Stomach smooth muscle (tissue), 2 donors: ENCODE data around the gene LAT.
"Not testable (repeated sequence)": the region's sequence is repeated elsewhere in the genome, so short reads cannot be mapped to it uniquely, and the experiment has no call there.

ENCODE experiments used
- H3K27ac ChIP-seq: one replicate; pipeline ENCODE4 v1.7.0; 2013; ENCODE audit warnings: mild to moderate bottlenecking, low read length, inconsistent platforms
- H3K27me3 ChIP-seq, 2 donors: one replicate each; pipeline ENCODE4 v1.7.0; 2013; ENCODE audit warnings: low read length in 2 of 2; ENCODE audit not compliant: insufficient read depth in 2 of 2, control insufficient read depth in 1 of 2
- H3K36me3 ChIP-seq, 2 donors: one replicate each; pipeline ENCODE4 v1.7.0; 2013; ENCODE audit warnings: low read length in 2 of 2; ENCODE audit not compliant: control insufficient read depth in 2 of 2, insufficient read depth in 2 of 2
- H3K4me1 ChIP-seq: one replicate; pipeline ENCODE4 v1.7.0; 2013; ENCODE audit warnings: low read length; ENCODE audit not compliant: control insufficient read depth, insufficient read depth
- H3K4me3 ChIP-seq, 2 donors: one replicate each; pipeline ENCODE4 v1.7.0; 2013; ENCODE audit warnings: low read length in 2 of 2
- H3K9ac ChIP-seq, 2 donors: one replicate each; pipeline ENCODE4 v1.7.0; 2013; ENCODE audit warnings: low read length in 2 of 2, mild to moderate bottlenecking in 1 of 2
- H3K9me3 ChIP-seq, 2 donors: one replicate each; pipeline ENCODE4 v1.7.0; 2013; ENCODE audit warnings: low read length in 2 of 2; ENCODE audit not compliant: control insufficient read depth in 2 of 2
- donor health status: healthy.
- donor health status: Pancreatic carcinoma.

Gene LAT

DNA sequence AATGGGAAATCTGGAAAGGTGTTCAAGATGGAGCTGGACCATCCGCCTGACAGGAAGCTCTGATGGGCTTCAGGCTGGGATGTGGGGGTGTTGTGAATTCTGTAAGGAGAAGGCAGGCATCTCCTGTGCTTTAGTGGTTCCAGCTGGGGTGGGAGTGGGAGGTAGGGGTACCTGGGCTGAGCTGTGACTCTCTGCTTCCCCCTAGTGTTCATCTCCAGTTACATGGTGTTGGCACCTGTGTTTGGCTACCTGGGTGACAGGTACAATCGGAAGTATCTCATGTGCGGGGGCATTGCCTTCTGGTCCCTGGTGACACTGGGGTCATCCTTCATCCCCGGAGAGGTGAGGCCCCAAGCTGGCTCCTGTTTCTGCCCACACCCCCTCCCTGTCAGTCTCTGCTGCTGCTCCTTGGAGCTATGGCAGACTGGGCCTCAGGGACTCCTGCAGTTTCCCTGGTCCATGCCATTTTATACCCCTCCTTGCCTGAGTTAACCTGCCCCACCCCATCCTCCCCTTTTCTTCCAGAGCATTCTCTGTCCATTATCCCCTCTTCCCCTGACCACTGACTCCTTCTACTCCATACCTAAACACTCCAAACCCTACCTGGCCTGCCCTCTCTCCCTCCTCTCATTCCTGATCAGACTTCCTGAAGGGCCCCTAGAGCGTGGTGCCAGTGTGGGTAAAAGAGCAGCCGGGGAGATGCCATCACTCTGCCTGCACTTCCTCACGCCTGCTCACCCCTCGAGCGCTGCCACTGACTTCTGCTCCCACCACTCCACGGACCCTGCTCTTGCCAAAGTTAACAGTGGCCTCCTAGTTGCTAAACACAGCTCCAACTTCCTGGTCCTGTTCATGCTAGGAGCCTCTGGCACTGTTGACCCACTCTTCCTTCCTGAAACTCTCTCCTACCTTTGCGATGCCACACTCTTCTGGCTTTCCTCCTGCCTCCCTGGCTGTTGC lies 6.9 kb upstream of the LAT start:
- Histone ChIP-seq H3K36me3 (peaks cover 21 to 37% of the 10 kb centered on the region in 2 donors), H3K4me3 (no peak overlapping the region), H3K4me1 (peaks cover 17% of the 10 kb centered on the region), H3K27ac (no peak overlapping the region), H3K27me3 (no peaks in the 10 kb centered on the region), H3K9me3 (no peaks in the 10 kb centered on the region), H3K9ac (no peak overlapping the region)

DNA sequence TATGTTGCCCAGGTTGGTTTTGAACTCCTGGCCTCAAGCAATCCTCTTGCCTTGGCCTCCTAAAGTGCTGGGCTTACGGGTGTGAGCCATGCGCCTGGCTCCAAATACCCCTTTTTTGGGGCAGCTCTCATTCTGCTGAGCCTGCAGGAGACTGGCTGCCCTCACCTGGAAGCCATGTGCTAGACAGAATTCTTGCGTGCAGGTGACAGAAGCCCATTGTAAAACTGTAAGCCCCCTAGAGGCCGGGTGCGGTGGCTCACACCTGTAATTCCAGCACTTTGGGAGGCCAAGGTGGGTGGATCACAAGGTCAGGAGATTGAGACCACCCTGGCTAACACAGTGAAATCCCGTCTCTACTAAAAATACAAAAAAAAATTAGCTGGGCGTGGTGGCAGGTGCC lies 4.5 kb upstream of the LAT start:
- not testable (repeated sequence) for H3K27ac ChIP-seq, H3K4me3 ChIP-seq, H3K9ac ChIP-seq, H3K27me3 ChIP-seq, H3K9me3 ChIP-seq, H3K4me1 ChIP-seq
- peaks cover 30 to 46% of the 10 kb centered on the region in 2 donors for H3K36me3 ChIP-seq

DNA sequence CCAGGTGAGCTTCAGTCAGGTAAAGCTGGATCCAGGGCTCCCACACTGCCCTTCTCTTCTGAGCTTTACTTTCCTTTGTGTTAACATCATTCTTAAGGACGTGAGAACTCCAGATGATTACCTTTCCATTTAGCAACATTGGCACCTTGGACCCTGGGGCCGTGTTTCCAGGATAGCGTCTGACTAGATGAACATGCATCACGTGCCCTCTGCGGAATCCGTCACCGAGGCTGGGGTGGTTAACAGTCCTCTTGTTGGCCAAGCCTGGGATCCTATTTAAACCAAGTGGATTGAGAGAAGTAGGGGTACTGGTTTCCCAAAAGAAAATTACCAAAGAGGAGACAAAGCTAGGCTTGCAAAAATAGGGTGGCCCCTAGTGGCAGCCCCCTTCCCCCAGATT lies 3.9 kb upstream of the LAT start:
- Histone ChIP-seq H3K27ac (no peak overlapping the region), H3K4me3 (no peak overlapping the region), H3K36me3 (peaks cover 30 to 47% of the 10 kb centered on the region in 2 donors), H3K27me3 (no peaks in the 10 kb centered on the region), H3K4me1 (no peaks in the 10 kb centered on the region), H3K9me3 (no peaks in the 10 kb centered on the region), H3K9ac (no peak overlapping the region)

DNA sequence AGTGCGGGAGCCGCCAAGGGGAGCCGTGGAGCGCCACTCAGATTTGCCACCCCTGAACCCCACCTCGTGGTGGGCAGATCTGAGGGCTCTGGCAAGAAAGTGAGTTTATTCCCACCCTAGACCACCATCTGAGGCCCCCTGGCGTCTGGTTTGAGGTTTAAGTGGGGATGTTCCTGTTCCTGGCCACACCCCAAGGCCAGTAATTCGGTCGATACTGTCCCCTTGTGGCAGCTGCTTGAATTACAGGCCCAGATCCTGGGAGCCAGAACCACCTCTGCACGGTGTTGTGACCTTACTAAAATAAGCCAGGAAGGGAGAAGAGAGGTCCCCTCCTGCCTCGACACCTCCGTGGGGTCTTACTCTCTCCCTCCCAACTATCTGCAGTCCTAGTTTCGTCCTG lies 3.3 kb upstream of the LAT start:
- Histone ChIP-seq H3K9me3 (peaks cover 0 to under 1% of the 10 kb centered on the region in 2 donors), H3K9ac (no peak overlapping the region), H3K27ac (no peak overlapping the region), H3K36me3 (peaks cover 31 to 50% of the 10 kb centered on the region in 2 donors), H3K27me3 (no peaks in the 10 kb centered on the region), H3K4me1 (no peaks in the 10 kb centered on the region), H3K4me3 (no peak overlapping the region)

DNA sequence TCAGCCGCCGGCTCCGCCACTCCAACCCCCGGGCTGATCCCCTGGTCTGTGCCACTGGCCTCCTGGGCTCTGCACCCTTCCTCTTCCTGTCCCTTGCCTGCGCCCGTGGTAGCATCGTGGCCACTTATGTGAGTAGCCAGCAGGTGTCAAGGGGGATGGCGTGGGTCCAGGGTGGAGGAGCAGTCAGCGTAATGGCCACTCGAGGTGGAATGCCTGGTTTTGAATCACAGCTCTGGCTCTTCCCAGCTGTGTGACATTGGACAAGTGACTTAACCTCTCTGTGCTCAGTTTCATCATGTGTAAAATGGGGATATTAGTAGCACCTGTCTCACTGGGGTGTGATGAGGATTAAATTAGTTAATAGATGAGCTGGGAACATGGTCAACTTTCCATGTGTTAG lies 2.4 kb upstream of the LAT start:
- Histone ChIP-seq H3K27ac (no peak overlapping the region), H3K4me1 (no peaks in the 10 kb centered on the region), H3K4me3 (no peak overlapping the region), H3K27me3 (no peaks in the 10 kb centered on the region), H3K9ac (no peak overlapping the region), H3K36me3 (peaks cover 36 to 52% of the 10 kb centered on the region in 2 donors), H3K9me3 (peaks cover 0 to 6% of the 10 kb centered on the region in 2 donors)

DNA sequence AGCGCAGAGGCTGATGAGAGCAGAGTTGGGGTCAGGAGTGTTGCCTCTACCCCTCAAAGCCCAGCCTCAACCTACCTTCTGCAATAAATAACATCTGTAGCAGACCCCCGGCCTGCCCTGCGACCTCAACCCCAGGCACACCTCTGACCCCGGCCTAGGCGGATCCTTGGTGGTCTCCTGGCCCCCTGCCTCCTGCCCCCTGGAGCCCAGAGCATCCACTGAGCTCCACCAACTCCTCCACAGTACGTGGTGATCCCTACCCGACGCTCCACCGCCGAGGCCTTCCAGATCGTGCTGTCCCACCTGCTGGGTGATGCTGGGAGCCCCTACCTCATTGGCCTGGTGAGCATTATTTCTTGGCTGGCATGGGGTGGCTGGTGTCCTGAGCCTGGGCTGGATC lies 1.9 kb upstream of the LAT start:
- no peak overlapping the region for H3K27ac ChIP-seq
- H3K9ac ChIP-seq, result no peak overlapping the region
- H3K36me3 ChIP-seq, result peaks cover 36 to 50% of the 10 kb centered on the region in 2 donors
- H3K4me3 ChIP-seq, result no peak overlapping the region
- H3K4me1 ChIP-seq, result no peaks in the 10 kb centered on the region
- H3K27me3 ChIP-seq, result no peaks in the 10 kb centered on the region
- peaks cover 0 to 6% of the 10 kb centered on the region in 2 donors for H3K9me3 ChIP-seq

DNA sequence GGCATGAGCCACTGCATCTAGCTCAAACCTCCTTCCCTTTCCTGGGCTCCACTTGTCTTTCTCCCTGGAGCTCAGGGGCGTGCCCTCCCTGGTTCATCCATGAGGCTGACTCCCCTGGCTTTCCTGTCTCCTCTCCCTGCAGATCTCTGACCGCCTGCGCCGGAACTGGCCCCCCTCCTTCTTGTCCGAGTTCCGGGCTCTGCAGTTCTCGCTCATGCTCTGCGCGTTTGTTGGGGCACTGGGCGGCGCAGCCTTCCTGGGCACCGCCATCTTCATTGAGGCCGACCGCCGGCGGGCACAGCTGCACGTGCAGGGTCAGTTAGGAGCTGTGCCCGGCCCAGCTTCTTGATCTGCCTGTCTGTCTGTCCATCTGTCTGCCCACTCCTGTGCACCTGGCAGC lies 1.2 kb upstream of the LAT start:
- Histone ChIP-seq H3K4me1 (no peaks in the 10 kb centered on the region), H3K9me3 (peaks cover 0 to 6% of the 10 kb centered on the region in 2 donors), H3K4me3 (no peak overlapping the region), H3K9ac (no peak overlapping the region), H3K27ac (no peak overlapping the region), H3K36me3 (peaks cover 32 to 46% of the 10 kb centered on the region in 2 donors), H3K27me3 (no peaks in the 10 kb centered on the region)

DNA sequence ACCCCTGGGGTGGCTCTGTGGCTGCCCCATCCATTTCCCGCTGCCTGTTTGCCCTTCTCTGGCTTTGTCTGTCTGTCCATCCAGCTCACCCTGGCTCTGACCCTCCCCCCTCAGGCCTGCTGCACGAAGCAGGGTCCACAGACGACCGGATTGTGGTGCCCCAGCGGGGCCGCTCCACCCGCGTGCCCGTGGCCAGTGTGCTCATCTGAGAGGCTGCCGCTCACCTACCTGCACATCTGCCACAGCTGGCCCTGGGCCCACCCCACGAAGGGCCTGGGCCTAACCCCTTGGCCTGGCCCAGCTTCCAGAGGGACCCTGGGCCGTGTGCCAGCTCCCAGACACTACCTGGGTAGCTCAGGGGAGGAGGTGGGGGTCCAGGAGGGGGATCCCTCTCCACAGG lies 761 bp upstream of the LAT start:
- Histone ChIP-seq H3K4me3 (no peak overlapping the region), H3K36me3 (peaks cover 32 to 44% of the 10 kb centered on the region in 2 donors), H3K27me3 (no peaks in the 10 kb centered on the region), H3K9ac (no peak overlapping the region), H3K9me3 (peaks cover 0 to 6% of the 10 kb centered on the region in 2 donors), H3K4me1 (no peaks in the 10 kb centered on the region), H3K27ac (no peak overlapping the region)

DNA sequence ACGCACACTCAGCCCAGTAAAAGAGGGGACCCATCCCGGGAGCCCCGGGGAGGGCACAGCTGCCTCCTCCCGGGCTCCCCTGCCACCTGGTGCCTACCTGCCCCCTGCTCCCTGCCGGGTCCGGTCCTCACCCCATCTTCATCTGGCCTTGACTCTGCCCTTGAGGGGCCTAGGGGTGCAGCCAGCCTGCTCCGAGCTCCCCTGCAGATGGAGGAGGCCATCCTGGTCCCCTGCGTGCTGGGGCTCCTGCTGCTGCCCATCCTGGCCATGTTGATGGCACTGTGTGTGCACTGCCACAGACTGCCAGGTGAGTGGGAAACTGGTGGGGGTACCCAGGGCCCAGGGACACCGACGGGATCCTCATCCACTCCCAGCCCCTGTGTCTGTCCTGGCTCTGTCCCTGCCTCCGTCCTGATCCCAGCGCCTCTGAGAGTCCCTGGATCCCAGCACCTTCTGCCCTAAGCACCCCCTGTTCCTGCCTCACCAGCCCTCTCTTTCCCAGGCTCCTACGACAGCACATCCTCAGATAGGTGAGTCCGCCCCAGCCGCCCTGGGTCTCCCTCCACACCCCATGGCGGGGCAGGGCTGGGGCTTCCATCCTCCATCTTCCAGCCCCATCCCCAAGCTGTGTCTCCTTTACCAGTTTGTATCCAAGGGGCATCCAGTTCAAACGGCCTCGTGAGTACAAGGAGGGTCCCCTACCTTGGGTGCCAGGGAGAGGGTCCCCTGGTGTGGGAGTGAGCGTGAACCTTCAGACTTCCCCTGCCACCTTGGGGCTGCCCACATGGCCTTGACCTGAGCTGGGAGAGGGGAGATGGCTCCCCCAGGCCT lies 574 bp downstream of the LAT start:
- Histone ChIP-seq H3K9ac (no peak overlapping the region), H3K4me3 (no peak overlapping the region), H3K4me1 (no peaks in the 10 kb centered on the region), H3K9me3 (peaks cover 0 to 6% of the 10 kb centered on the region in 2 donors), H3K27me3 (no peaks in the 10 kb centered on the region), H3K27ac (no peak overlapping the region), H3K36me3 (peaks cover 34 to 44% of the 10 kb centered on the region in 2 donors)

DNA sequence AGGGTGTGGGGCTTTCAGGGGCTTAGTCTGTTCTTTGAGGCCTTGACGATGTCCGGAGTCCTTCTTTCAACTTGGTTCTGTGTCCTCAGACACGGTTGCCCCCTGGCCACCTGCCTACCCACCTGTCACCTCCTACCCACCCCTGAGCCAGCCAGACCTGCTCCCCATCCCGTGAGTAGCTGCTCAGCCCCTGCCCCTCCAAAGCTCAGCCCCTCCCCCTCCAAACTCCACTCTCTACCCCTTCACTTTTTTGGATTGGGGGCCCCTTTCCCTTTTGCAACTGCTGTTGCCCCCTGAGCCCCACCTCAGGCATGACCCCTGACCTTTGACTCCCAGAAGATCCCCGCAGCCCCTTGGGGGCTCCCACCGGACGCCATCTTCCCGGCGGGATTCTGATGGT lies 1.2 kb downstream of the LAT start:
- Histone ChIP-seq H3K9ac (no peak overlapping the region), H3K4me1 (no peaks in the 10 kb centered on the region), H3K27me3 (no peaks in the 10 kb centered on the region), H3K9me3 (peaks cover 0 to 6% of the 10 kb centered on the region in 2 donors), H3K4me3 (no peak overlapping the region), H3K36me3 (peaks cover 31 to 41% of the 10 kb centered on the region in 2 donors), H3K27ac (no peak overlapping the region)
